RWPE2 (cell line): ENCODE results near the gene SPATA1.

Experiments
- ATAC-seq: fragments of 200-7000 bp; cut with Tn5 transposase; 3 replicates; pipeline ENCODE4 v1.9.1; 2021; ENCODE audit warnings: low read depth
- DNase-seq: peaks from one replicate; pipeline ENCODE4 v3.0.0-alpha.2; 2020; ENCODE audit warnings: low spot score
- H3K27ac ChIP-seq: fragments of 450-650 bp; 2 replicates; pipeline ENCODE4 v1.5.1; 2017; ENCODE audit warnings: mild to moderate bottlenecking; ENCODE audit not compliant: poor library complexity, severe bottlenecking
- H3K27me3 ChIP-seq: fragments of 250-450 bp; sonication (Bioruptor Pico); 2 replicates; pipeline ENCODE4 v1.5.1; 2021; ENCODE audit warnings: mild to moderate bottlenecking, moderate library complexity; ENCODE audit not compliant: insufficient read depth, poor library complexity, severe bottlenecking
- H3K36me3 ChIP-seq: fragments of 250-450 bp; sonication (Bioruptor Pico); 2 replicates; pipeline ENCODE4 v1.5.1; 2020; ENCODE audit warnings: low read depth, mild to moderate bottlenecking, moderate library complexity
- H3K4me1 ChIP-seq: fragments of 250-450 bp; sonication (Bioruptor Pico); 2 replicates; pipeline ENCODE4 v1.5.1; 2021; ENCODE audit warnings: mild to moderate bottlenecking, moderate library complexity; ENCODE audit not compliant: insufficient read depth, poor library complexity, severe bottlenecking
- H3K4me3 ChIP-seq: fragments of 250-450 bp; sonication (Bioruptor Pico); 2 replicates; pipeline ENCODE4 v1.5.1; 2021; ENCODE audit warnings: mild to moderate bottlenecking, moderate library complexity; ENCODE audit not compliant: severe bottlenecking
- H3K9me3 ChIP-seq: fragments of 250-450 bp; sonication (Bioruptor Pico); 2 replicates; pipeline ENCODE4 v1.5.1; 2021; ENCODE audit warnings: mild to moderate bottlenecking, moderate library complexity; ENCODE audit not compliant: severe bottlenecking
- CTCF ChIP-seq: fragments of 450-650 bp; IDR thresholded peaks from one replicate; pipeline ENCODE4 v1.5.1; 2017; ENCODE audit warnings: mild to moderate bottlenecking, moderate library complexity; ENCODE audit not compliant: poor library complexity, severe bottlenecking

The SPATA1 gene

GRCh38 chr1:84510668-84511067 lies 4.5 kb downstream of the SPATA1 start:
- Histone ChIP-seq H3K9me3 (no peaks in the 10 kb centered on the region), H3K27me3 (no peaks in the 10 kb centered on the region), H3K36me3 (no peaks in the 10 kb centered on the region), H3K4me1 (peaks cover 5% of the 10 kb centered on the region), H3K27ac (no peak overlapping the region), H3K4me3 (no peak overlapping the region)
- ATAC-seq (no peak), DNase-seq (no peak)
- no peak for TF ChIP-seq CTCF

- Histone ChIP-seq H3K4me1 (no peaks in the 10 kb centered on the region), H3K27me3 (no peaks in the 10 kb centered on the region), H3K9me3 (no peaks in the 10 kb centered on the region), H3K4me3 (no peak overlapping the region), H3K27ac (no peak overlapping the region), H3K36me3 (no peaks in the 10 kb centered on the region)
- ATAC-seq (no peak), DNase-seq (no peak)
- TF ChIP-seq CTCF, result no peak
These were observed 18.4 kb downstream of the SPATA1 start for GRCh38 chr1:84524590-84524989.

GRCh38 chr1:84525779-84526178 lies 19.6 kb downstream of the SPATA1 start:
- Histone ChIP-seq H3K4me1 (no peaks in the 10 kb centered on the region), H3K27ac (no peak overlapping the region), H3K4me3 (no peak overlapping the region), H3K27me3 (no peaks in the 10 kb centered on the region), H3K9me3 (no peaks in the 10 kb centered on the region), H3K36me3 (no peaks in the 10 kb centered on the region)
- no peak for TF ChIP-seq CTCF
- no peak for DNase-seq
- no peak for ATAC-seq

GRCh38 chr1:84538599-84538998 lies 32.4 kb downstream of the SPATA1 start:
- no peak overlapping the region for H3K4me3 ChIP-seq
- TF ChIP-seq CTCF, result no peak
- no peak overlapping the region for H3K27ac ChIP-seq
- no peaks in the 10 kb centered on the region for H3K27me3 ChIP-seq
- H3K36me3 ChIP-seq, result 0 out of 2 replicates have a peak, but pooled peaks cover under 1% of the 10 kb centered on the region
- H3K9me3 ChIP-seq, result no peaks in the 10 kb centered on the region
- ATAC-seq (no peak), DNase-seq (no peak)
- H3K4me1 ChIP-seq, result no peaks in the 10 kb centered on the region

GRCh38 chr1:84539972-84540371 lies 33.8 kb downstream of the SPATA1 start:
- Histone ChIP-seq H3K27me3 (no peaks in the 10 kb centered on the region), H3K4me3 (no peak overlapping the region), H3K4me1 (no peaks in the 10 kb centered on the region), H3K27ac (no peak overlapping the region), H3K9me3 (no peaks in the 10 kb centered on the region), H3K36me3 (no peaks in the 10 kb centered on the region)
- no peak for TF ChIP-seq CTCF
- ATAC-seq, result peak; percentile 50; the same call in 2 of the 3 replicates
- DNase-seq, result no peak
